T-helper 1 cell treated with Interleukin-12 subunit alpha and Interleukin-12 subunit beta and Interleukin-4 antibody, amounts not matched to agents 30 μg/mL and 1 μg/mL, for 36 hours (primary cell): ENCODE measurements around the gene NFATC4.
"Not testable (repeated sequence)": the region's sequence is repeated elsewhere in the genome, so short reads cannot be mapped to it uniquely, and the experiment has no call there.

Source experiments
- H3K27ac Mint-ChIP-seq: one replicate; pipeline ENCODE4 v1.8.0; 2021; ENCODE audit warnings: mild to moderate bottlenecking, mixed read lengths
- H3K27me3 Mint-ChIP-seq: one replicate; pipeline ENCODE4 v1.8.0; 2021; ENCODE audit warnings: low read depth, mixed read lengths
- H3K36me3 Mint-ChIP-seq: one replicate; pipeline ENCODE4 v1.8.0; 2021; ENCODE audit warnings: low read depth, mixed read lengths
- H3K4me1 Mint-ChIP-seq: one replicate; pipeline ENCODE4 v1.8.0; 2021; ENCODE audit warnings: low read depth, mixed read lengths
- H3K4me3 Mint-ChIP-seq: one replicate; pipeline ENCODE4 v1.8.0; 2021; ENCODE audit warnings: mild to moderate bottlenecking, moderate library complexity, mixed read lengths
- H3K9me3 Mint-ChIP-seq: one replicate; pipeline ENCODE4 v1.8.0; 2021; ENCODE audit warnings: mixed read lengths

Gene NFATC4

GRCh38 chr14:24381363-24382063 is 13.5 kb downstream of the NFATC4 start:
- no peak overlapping the region for H3K4me3 Mint-ChIP-seq
- peaks cover 14% of the 10 kb centered on the region for H3K27me3 Mint-ChIP-seq
- no peak overlapping the region for H3K27ac Mint-ChIP-seq
- H3K4me1 Mint-ChIP-seq: no peaks in the 10 kb centered on the region
- H3K9me3 Mint-ChIP-seq: no peaks in the 10 kb centered on the region
- H3K36me3 Mint-ChIP-seq: no peaks in the 10 kb centered on the region

- Mint-ChIP-seq H3K4me3 (no peak overlapping the region), H3K9me3 (no peaks in the 10 kb centered on the region), H3K36me3 (no peaks in the 10 kb centered on the region), H3K27ac (no peak overlapping the region), H3K27me3 (peaks cover 18% of the 10 kb centered on the region), H3K4me1 (no peaks in the 10 kb centered on the region)
These were observed 14.0 kb downstream of the NFATC4 start for GRCh38 chr14:24382064-24382371.

- Mint-ChIP-seq H3K36me3 (no peaks in the 10 kb centered on the region), H3K4me3 (no peak overlapping the region), H3K27me3 (peaks cover 34% of the 10 kb centered on the region), H3K27ac (no peak overlapping the region), H3K9me3 (no peaks in the 10 kb centered on the region), H3K4me1 (no peaks in the 10 kb centered on the region)
These were observed 16.2 kb downstream of the NFATC4 start for GRCh38 chr14:24384169-24384568.

GRCh38 chr14:24385524-24385923 is 17.5 kb downstream of the NFATC4 start:
- Mint-ChIP-seq H3K36me3 (no peaks in the 10 kb centered on the region), H3K4me1 (no peaks in the 10 kb centered on the region), H3K27ac (no peak overlapping the region), H3K27me3 (peaks cover 40% of the 10 kb centered on the region), H3K9me3 (no peaks in the 10 kb centered on the region), H3K4me3 (no peak overlapping the region)

GRCh38 chr14:24387009-24387345 is 19.0 kb downstream of the NFATC4 start:
- peaks cover 52% of the 10 kb centered on the region for H3K27me3 Mint-ChIP-seq
- H3K9me3 Mint-ChIP-seq: no peaks in the 10 kb centered on the region
- no peak overlapping the region for H3K4me3 Mint-ChIP-seq
- no peaks in the 10 kb centered on the region for H3K4me1 Mint-ChIP-seq
- H3K36me3 Mint-ChIP-seq: no peaks in the 10 kb centered on the region
- no peak overlapping the region for H3K27ac Mint-ChIP-seq

- H3K36me3 Mint-ChIP-seq, H3K9me3 Mint-ChIP-seq, H3K4me3 Mint-ChIP-seq, H3K4me1 Mint-ChIP-seq, H3K27ac Mint-ChIP-seq: not testable (repeated sequence)
- peaks cover 58% of the 10 kb centered on the region for H3K27me3 Mint-ChIP-seq
These were observed 19.6 kb downstream of the NFATC4 start for GRCh38 chr14:24387579-24387978.

GRCh38 chr14:24388474-24389179 is 20.6 kb downstream of the NFATC4 start:
- Mint-ChIP-seq H3K4me1 (no peaks in the 10 kb centered on the region), H3K27me3 (peaks cover 58% of the 10 kb centered on the region), H3K4me3 (no peak overlapping the region), H3K9me3 (no peaks in the 10 kb centered on the region), H3K27ac (no peak overlapping the region), H3K36me3 (no peaks in the 10 kb centered on the region)

- no peak overlapping the region for H3K4me3 Mint-ChIP-seq
- no peaks in the 10 kb centered on the region for H3K4me1 Mint-ChIP-seq
- no peaks in the 10 kb centered on the region for H3K36me3 Mint-ChIP-seq
- H3K9me3 Mint-ChIP-seq: no peaks in the 10 kb centered on the region
- no peak overlapping the region for H3K27ac Mint-ChIP-seq
- H3K27me3 Mint-ChIP-seq: peaks cover 58% of the 10 kb centered on the region
These were observed 21.4 kb downstream of the NFATC4 start for GRCh38 chr14:24389226-24389848.

GRCh38 chr14:24390701-24391468 is 22.9 kb downstream of the NFATC4 start:
- no peaks in the 10 kb centered on the region for H3K36me3 Mint-ChIP-seq

GRCh38 chr14:24392325-24393091 is 24.5 kb downstream of the NFATC4 start:
- H3K36me3 Mint-ChIP-seq: no peaks in the 10 kb centered on the region
- H3K27me3 Mint-ChIP-seq: peaks cover 64% of the 10 kb centered on the region
- H3K9me3 Mint-ChIP-seq: no peaks in the 10 kb centered on the region
- no peaks in the 10 kb centered on the region for H3K4me1 Mint-ChIP-seq
- no peak overlapping the region for H3K27ac Mint-ChIP-seq
- H3K4me3 Mint-ChIP-seq: no peak overlapping the region

More at GRCh38 chr14:24390701-24391468, 22.9 kb downstream of the NFATC4 start:
- H3K9me3 Mint-ChIP-seq: no peaks in the 10 kb centered on the region
- H3K4me1 Mint-ChIP-seq: no peaks in the 10 kb centered on the region
- no peak overlapping the region for H3K4me3 Mint-ChIP-seq
- H3K27ac Mint-ChIP-seq: no peak overlapping the region
- peaks cover 54% of the 10 kb centered on the region for H3K27me3 Mint-ChIP-seq

- H3K27ac Mint-ChIP-seq: no peak overlapping the region
- H3K4me1 Mint-ChIP-seq: no peaks in the 10 kb centered on the region
- H3K9me3 Mint-ChIP-seq: no peaks in the 10 kb centered on the region
- no peak overlapping the region for H3K4me3 Mint-ChIP-seq
- H3K27me3 Mint-ChIP-seq: peaks cover 52% of the 10 kb centered on the region
- H3K36me3 Mint-ChIP-seq: no peaks in the 10 kb centered on the region
These were observed 26.3 kb downstream of the NFATC4 start for GRCh38 chr14:24394275-24394674.

- H3K4me1 Mint-ChIP-seq: peaks cover 3% of the 10 kb centered on the region
- H3K9me3 Mint-ChIP-seq: no peaks in the 10 kb centered on the region
- no peak overlapping the region for H3K27ac Mint-ChIP-seq
These were observed 27.9 kb downstream of the NFATC4 start for GRCh38 chr14:24395609-24396582.

GRCh38 chr14:24397639-24398292 is 29.8 kb downstream of the NFATC4 start:
- Mint-ChIP-seq H3K4me1 (peaks cover 3% of the 10 kb centered on the region), H3K36me3 (no peaks in the 10 kb centered on the region), H3K27me3 (peaks cover 55% of the 10 kb centered on the region), H3K27ac (no peak overlapping the region), H3K4me3 (no peak overlapping the region), H3K9me3 (no peaks in the 10 kb centered on the region)

More at GRCh38 chr14:24395609-24396582, 27.9 kb downstream of the NFATC4 start:
- H3K27me3 Mint-ChIP-seq: peaks cover 53% of the 10 kb centered on the region
- H3K4me3 Mint-ChIP-seq: no peak overlapping the region
- no peaks in the 10 kb centered on the region for H3K36me3 Mint-ChIP-seq
